HTERT RPE-1 (cell line): ENCODE measurements around the gene DUSP22.
"Not testable (repeated sequence)": the region's sequence is repeated elsewhere in the genome, so short reads cannot be mapped to it uniquely, and the experiment has no call there.

Experiments
- in situ Hi-C: fragments of 300-500 bp; cut with MboI; formaldehyde crosslinking; loops from 4 replicates; pipeline ENCODE4 v1.14.3; 2020; ENCODE audit warnings: low sequenced_read_pairs

Gene DUSP22

GRCh38 chr6:376827-377640 is 84.7 kb downstream of the DUSP22 start:
- in situ Hi-C loops = no loop called here

GRCh38 chr6:377641-378020 is 85.3 kb downstream of the DUSP22 start:
- in situ Hi-C loops = not testable (repeated sequence)

GRCh38 chr6:378090-378957 is 86.0 kb downstream of the DUSP22 start:
- in situ Hi-C loops = no loop called here

GRCh38 chr6:378958-379409 is 86.7 kb downstream of the DUSP22 start:
- in situ Hi-C loops = no loop called here

GRCh38 chr6:379410-380181 is 87.3 kb downstream of the DUSP22 start:
- in situ Hi-C loops = no loop called here

- in situ Hi-C loops = no loop called here
These were observed 88.2 kb downstream of the DUSP22 start for GRCh38 chr6:380234-381218.

GRCh38 chr6:381742-382461 is 89.6 kb downstream of the DUSP22 start:
- in situ Hi-C loops = no loop called here

- in situ Hi-C loops = no loop called here
These were observed 90.9 kb downstream of the DUSP22 start for GRCh38 chr6:382883-383810.

- in situ Hi-C loops = no loop called here
These were observed 91.6 kb downstream of the DUSP22 start for GRCh38 chr6:383856-384255.

- in situ Hi-C loops = no loop called here
These were observed 92.6 kb downstream of the DUSP22 start for GRCh38 chr6:384898-385297.

- in situ Hi-C loops = no loop called here
These were observed 93.3 kb downstream of the DUSP22 start for GRCh38 chr6:385614-386013.

GRCh38 chr6:386688-387266 is 94.5 kb downstream of the DUSP22 start:
- in situ Hi-C loops = no loop called here

GRCh38 chr6:387293-387741 is 95.0 kb downstream of the DUSP22 start:
- in situ Hi-C loops = no loop called here

- in situ Hi-C loops = no loop called here
These were observed 96.1 kb downstream of the DUSP22 start for GRCh38 chr6:388202-388903.

GRCh38 chr6:389143-389542 is 96.9 kb downstream of the DUSP22 start:
- in situ Hi-C loops = no loop called here

- in situ Hi-C loops = no loop called here
These were observed 97.3 kb downstream of the DUSP22 start for GRCh38 chr6:389622-390021.

- in situ Hi-C loops = no loop called here
These were observed 98.7 kb downstream of the DUSP22 start for GRCh38 chr6:390914-391558.
